ENCODE data around the gene SCNN1A. TPM values are rescaled to one million over a fixed set of nuclear protein-coding genes. Genes with fewer than 3 reads are reported as not detected.

The SCNN1A gene
- total RNA-seq, 1 experiment from 2014 or later: 111 TPM

DNA sequence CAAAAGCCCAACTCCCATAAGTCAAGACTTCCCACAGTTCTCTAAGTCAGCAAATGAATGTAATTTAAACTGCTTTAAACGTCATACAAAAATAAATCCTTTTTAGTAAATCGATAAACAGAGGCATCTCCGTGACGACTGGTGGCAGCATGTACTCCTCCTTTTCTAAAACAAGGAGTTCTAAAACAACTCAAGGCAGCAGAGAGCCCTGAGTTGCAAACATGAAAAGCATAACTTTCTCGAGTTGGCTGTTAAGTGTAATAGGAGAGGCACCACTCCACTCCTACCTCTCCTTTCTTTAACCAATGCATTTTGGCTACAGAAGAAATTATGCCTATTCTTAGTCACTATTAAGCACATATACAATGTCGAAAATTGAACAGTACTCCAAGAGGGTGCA, 30.6 kb upstream of the SCNN1A start:
- Histone ChIP-seq H3K23ac (ENCODE audit: insufficient read length, low read depth, low read length) (no peak overlapping the region), H3K9me3 (ENCODE audit: control insufficient read depth, low read depth, low read length) (no peaks in the 10 kb centered on the region), H3T11ph (ENCODE audit: low read length) (no peak overlapping the region), H3K9ac (ENCODE audit: extremely low read depth, insufficient read length, low read length) (no peak overlapping the region), H2BK15ac (ENCODE audit: low read depth, low read length) (no peak overlapping the region), H2AK5ac (ENCODE audit: insufficient read length, low read length) (no peak overlapping the region), H3K79me1 (ENCODE audit: insufficient read depth, low read depth, low read length, poor library complexity, severe bottlenecking) (no peaks in the 10 kb centered on the region), H2BK20ac (ENCODE audit: low read depth, low read length, poor library complexity, severe bottlenecking) (no peak overlapping the region), H3K27ac (ENCODE audit: insufficient read length, low read depth, low read length) (no peak overlapping the region), H4K91ac (ENCODE audit: insufficient read length, low read depth, low read length) (no peak overlapping the region), H2AFZ (ENCODE audit: low read length) (no peak overlapping the region), H2BK5ac (ENCODE audit: insufficient read length, low read length) (no peak overlapping the region), H3K23me2 (ENCODE audit: insufficient read length, low read depth, low read length, poor library complexity, severe bottlenecking) (no peaks in the 10 kb centered on the region), H4K20me1 (ENCODE audit: control insufficient read depth, insufficient read depth, insufficient read length) (no peaks in the 10 kb centered on the region), H3K14ac (ENCODE audit: insufficient read depth, low read length) (no peak overlapping the region), H3K79me2 (ENCODE audit: insufficient read depth, low read length) (no peaks in the 10 kb centered on the region), H2BK120ac (ENCODE audit: low read depth, low read length, poor library complexity, severe bottlenecking) (no peak overlapping the region), H3K18ac (ENCODE audit: insufficient read length, low read depth, low read length) (no peak overlapping the region), H3K56ac (ENCODE audit: insufficient read length, low read depth, low read length) (no peak overlapping the region), H2BK12ac (ENCODE audit: insufficient read length, low read depth, low read length) (no peak overlapping the region), H3K4ac (ENCODE audit: low read depth, low read length) (no peak overlapping the region), H4K5ac (ENCODE audit: insufficient read length, low read depth, low read length) (no peak overlapping the region), H4K8ac (replicated peaks; ENCODE audit: insufficient read length, low read depth, low read length) (no peak overlapping the region), H3K4me1 (ENCODE audit: insufficient read depth, low read length) (no peaks in the 10 kb centered on the region), H3K27me3 (ENCODE audit: insufficient read depth, low read length) (no peaks in the 10 kb centered on the region), H3K4me2 (ENCODE audit: insufficient read depth, insufficient read length, low read length) (no peak overlapping the region)
- DNase-seq: no peak
- H3K9me3 Mint-ChIP-seq: no peaks in the 10 kb centered on the region; a peak in 1 of 5 replicates
- WGBS (ENCODE audit: extremely low coverage, insufficient read length, low lambda C conversion rate): no CpG with 5 or more reads among the region's 6 CpGs
- no peaks in the 10 kb centered on the region for H3K36me3 Mint-ChIP-seq (ENCODE audit: insufficient read depth in 1 of 3, low read depth in 3 of 3)
- no peaks in the 10 kb centered on the region; the same call in 1 of the 2 replicates for H3K27me3 Mint-ChIP-seq (ENCODE audit: low read depth)
- no peak overlapping the region for H3K4me3 Mint-ChIP-seq
- H3K4me1 Mint-ChIP-seq: peaks cover 0 to 5% of the 10 kb centered on the region in 2 experiments; a peak in 1 of 4 replicates
- TF ChIP-seq, protein P1, sequence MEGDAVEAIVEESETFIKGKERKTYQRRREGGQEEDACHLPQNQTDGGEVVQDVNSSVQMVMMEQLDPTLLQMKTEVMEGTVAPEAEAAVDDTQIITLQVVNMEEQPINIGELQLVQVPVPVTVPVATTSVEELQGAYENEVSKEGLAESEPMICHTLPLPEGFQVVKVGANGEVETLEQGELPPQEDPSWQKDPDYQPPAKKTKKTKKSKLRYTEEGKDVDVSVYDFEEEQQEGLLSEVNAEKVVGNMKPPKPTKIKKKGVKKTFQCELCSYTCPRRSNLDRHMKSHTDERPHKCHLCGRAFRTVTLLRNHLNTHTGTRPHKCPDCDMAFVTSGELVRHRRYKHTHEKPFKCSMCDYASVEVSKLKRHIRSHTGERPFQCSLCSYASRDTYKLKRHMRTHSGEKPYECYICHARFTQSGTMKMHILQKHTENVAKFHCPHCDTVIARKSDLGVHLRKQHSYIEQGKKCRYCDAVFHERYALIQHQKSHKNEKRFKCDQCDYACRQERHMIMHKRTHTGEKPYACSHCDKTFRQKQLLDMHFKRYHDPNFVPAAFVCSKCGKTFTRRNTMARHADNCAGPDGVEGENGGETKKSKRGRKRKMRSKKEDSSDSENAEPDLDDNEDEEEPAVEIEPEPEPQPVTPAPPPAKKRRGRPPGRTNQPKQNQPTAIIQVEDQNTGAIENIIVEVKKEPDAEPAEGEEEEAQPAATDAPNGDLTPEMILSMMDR (conservative IDR thresholded peaks at IDR 0.05): no peak
- H3K27ac Mint-ChIP-seq: no peak overlapping the region

Data from H9 (cell line).